Epidermal melanocyte (primary cell): ENCODE data around the gene MAPK8.
"Not testable (repeated sequence)": the region's sequence is repeated elsewhere in the genome, so short reads cannot be mapped to it uniquely, and the experiment has no call there.

Source experiments
- DNase-seq: peaks from one replicate; pipeline ENCODE4 v3.0.0; 2011; ENCODE audit warnings: low spot score; ENCODE audit not compliant: insufficient read length

The MAPK8 gene

DNA sequence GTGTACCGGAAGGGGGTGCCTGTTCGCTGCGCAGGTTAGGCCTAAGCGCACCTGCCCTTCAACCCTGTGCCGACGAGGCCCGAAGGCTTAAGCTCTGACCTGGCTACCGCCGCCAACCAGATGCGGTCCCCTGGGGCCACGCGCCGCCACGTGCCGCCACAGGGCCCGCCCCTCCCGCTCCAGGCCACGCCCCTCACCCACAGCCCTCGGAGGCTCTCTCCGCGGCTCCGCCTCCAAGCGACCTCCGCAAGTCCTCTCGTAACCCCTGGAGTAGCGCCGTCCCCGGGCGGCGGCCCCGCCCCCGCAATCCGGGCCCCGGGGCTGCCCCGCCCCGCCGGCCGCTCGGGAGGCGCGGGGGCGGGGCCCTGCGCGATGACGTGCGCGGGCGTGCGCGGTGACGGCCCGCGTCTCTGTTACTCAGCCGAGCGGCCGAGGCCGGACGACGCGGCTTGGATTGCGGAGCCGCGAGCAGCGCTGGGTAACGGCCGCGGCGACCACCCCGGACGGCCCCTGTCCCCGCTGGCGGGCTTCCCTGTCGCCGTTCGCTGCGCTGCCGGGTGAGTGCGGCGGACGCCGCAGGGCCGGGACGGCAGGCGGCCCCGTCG is at the start of gene MAPK8:
MAPK8 (plus strand) TSS at position 413 of the 605 bp plus-strand sequence. CDS start 94,984 bp downstream, outside the sequence.
- peak; percentile 92 for DNase-seq

- DNase-seq: no peak
Observed at GRCh38 chr10:48257407-48257961, 49.0 kb upstream of the MAPK8 start.

DNA sequence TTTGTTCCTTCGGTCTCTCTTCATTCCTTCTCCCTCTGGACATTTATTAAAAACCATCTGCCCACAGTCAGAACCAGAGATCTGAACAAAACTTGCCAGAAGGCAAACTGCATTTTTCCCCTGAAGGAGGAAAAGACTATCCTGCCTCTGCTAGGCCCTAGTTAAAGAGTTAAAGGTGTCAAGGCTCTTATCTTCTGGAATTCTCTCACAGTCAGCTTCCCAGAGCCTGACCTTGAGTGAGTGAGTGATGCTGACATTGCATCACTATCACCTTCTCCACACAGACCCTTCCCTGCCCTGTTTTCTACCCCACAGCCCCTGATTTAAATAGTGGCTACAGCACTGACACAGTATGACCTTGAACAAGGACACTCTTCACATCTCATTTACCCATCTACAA is 48.4 kb upstream of the MAPK8 start:
- DNase-seq: no peak

DNA sequence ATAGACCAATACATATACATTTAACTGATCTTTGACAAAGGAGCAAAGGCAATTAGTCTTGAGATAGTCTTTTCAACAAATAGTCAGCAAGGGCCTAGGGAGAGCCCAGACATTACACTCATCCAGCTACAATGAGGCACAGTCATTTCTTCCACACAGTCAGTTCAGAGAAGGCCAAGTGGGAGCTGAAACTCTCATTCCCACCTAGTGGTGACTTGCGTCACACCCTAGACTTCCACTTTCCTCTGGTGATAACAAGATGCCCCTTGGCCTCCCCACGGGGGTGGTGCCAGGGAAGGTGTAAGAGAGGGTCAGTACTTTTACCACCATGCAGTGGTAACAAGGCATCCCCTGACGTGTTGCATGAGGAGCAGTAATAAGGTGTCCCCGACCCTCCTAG is 39.9 kb upstream of the MAPK8 start:
- no peak for DNase-seq

GRCh38 chr10:48271047-48271730 is 35.3 kb upstream of the MAPK8 start:
- DNase-seq: no peak

DNA sequence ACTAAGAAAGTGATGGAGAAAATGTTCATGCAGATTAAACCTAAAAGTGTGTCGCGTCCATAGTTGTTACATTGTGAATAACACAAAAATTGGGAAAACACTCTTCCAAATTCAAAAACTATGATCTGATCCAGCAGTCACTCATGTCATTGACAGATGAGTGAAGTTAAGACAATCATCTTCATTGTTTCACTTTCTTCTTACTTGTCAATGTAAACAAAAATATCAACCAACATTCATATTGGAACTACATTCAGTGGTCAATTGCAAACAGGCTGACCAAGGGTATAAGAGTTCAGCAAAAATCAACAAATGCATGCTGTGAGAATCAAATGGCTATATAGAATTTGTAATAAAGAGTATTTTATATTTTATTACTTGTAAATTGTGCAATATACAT is 33.8 kb upstream of the MAPK8 start:
- DNase-seq: no peak

GRCh38 chr10:48273741-48274140 is 32.7 kb upstream of the MAPK8 start:
- DNase-seq: no peak

DNA sequence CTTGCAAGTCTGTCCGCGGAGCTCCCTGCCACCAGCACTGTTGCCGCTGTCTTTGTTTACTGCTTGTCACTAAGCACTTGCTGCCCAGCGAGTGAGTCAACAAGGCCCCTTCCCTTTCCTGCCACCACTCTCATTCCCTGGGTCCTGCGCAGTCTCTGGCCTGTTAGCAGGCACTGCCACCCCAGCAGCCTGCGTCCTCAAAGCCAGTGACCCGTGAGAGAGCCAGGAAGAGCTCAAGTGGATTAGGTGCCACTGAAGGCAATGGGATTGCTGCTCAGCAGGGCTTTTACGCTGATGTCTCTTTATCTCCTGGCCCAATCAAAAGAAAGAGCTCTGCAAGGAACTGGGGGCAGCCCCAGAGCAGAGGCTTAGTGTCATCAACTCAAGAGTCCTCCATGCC is 31.8 kb upstream of the MAPK8 start, which contains the start of gene FRMPD2:
FRMPD2 (minus strand) TSS at position 61 of the 400 bp plus-strand sequence. CDS start 129 bp downstream, outside the sequence.
- no peak for DNase-seq

- no peak for DNase-seq
Observed at GRCh38 chr10:48277093-48277492, 29.4 kb upstream of the MAPK8 start.

GRCh38 chr10:48279081-48279751 is 27.3 kb upstream of the MAPK8 start:
- DNase-seq: no peak

- not testable (repeated sequence) for DNase-seq
Observed at GRCh38 chr10:48281697-48282096, 24.8 kb upstream of the MAPK8 start.

DNA sequence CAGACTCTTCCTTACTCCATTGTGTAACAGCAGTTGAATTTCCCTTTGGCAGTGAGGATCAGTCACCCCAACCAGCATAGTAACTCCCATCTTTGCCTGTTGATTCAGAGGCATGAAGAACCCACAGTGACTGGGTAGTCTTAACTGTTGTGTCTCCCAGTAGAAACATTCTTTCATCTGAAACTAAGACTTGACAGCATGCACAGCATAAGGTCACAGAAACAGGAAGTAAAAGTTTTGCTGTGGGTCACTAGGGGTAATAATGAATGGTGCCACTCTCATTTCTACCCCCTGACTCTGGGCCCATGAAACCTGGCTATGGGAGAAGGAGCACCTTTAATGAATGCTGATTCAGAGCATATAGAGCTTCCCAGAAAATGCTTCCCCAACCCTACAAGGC is 23.6 kb upstream of the MAPK8 start:
- DNase-seq: no peak

DNA sequence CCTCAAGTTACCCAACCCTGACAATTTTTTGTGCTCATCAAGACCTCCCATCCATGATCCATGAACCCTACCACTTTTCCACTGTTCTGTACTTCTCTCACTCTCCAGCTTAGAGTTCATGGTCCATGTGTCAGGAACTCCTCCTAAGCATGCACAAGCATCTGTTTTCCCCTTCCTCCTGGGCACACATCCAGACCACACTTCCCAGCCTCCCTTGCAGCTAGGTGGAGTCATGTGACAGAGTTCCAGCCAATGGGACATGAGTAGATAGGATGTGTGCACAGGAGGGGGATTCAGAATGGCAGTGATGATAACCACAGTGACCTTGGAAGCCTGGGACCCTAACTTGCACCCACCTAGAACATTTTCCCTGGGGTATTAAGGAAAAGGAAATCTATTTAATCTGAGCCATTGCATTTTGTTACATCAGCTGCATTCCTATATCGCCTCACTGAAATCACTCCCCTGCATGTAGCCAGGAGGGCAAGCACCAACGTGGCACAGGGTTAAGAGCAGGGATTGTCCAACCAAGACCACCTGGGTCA is 22.4 kb upstream of the MAPK8 start:
- no peak for DNase-seq

- no peak for DNase-seq
Observed at GRCh38 chr10:48284811-48285210, 21.7 kb upstream of the MAPK8 start.

DNA sequence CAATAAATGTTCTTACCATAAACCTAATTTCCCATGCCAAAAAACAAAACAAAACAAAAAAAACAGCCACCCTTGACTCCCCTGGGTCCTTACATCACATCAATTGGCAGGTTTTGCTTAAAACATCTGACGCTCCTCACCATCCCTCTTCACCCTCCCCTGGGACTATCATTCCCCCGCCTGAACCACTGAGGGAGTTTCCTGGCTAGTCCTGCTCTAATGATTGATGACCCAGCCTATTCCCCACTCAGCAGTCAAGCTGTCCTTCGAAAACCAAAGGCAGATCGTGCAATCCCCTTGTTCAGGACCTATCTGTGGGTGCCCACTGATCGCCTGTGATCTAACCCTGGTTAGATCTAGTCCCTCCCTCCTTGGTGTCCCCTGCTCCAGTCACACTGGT is 20.8 kb upstream of the MAPK8 start:
- DNase-seq: no peak

GRCh38 chr10:48286356-48286755 is 20.1 kb upstream of the MAPK8 start:
- no peak for DNase-seq

DNA sequence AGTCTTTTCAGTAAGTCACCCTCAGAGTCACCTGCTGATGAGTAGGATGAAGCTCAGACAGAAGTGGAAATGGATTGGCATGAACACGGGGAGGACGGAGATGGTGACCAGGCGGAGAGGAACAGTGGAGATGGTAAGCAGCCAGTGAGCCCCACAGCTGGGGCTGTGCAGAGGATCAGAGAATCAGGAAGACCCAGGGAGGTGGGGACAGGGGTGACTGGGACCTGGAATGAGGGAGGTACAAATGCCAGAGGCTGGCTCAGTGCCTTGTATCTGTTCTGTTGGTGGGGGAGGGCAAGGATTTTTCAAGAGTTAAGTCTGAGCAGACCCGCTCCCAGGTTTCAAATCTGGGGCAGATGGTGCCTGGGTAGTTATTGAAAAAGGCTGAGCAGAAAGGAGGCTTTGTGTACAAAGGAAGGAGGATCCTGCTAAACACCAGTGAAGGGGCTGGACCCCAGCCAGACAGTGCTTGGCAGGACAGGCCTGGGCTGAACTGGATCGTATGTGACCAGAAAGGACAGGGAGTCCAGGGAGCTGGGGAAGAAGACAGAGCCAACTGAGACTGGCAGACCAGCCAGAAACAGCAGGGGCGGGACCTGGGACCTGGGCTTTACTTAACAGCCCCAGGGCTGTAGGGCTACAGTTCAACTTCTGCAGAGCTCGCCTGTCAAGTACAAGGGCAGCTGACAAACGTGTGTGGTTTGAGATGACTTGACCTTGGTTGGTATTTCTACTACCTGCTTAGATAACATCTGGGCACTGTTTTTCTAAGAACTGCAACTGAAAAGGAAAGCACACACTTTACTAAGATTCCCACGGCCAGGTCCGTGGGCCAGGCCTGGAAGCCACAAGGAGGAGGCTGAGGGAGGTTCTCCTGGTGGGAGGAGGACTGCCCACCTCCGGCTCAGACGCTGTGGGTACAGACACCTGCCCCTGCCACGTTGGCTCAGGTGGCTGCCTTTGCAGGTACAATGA is 18.8 kb upstream of the MAPK8 start:
- peak; percentile 32 for DNase-seq

- DNase-seq: no peak
Observed at GRCh38 chr10:48288661-48289060, 17.8 kb upstream of the MAPK8 start.

DNA sequence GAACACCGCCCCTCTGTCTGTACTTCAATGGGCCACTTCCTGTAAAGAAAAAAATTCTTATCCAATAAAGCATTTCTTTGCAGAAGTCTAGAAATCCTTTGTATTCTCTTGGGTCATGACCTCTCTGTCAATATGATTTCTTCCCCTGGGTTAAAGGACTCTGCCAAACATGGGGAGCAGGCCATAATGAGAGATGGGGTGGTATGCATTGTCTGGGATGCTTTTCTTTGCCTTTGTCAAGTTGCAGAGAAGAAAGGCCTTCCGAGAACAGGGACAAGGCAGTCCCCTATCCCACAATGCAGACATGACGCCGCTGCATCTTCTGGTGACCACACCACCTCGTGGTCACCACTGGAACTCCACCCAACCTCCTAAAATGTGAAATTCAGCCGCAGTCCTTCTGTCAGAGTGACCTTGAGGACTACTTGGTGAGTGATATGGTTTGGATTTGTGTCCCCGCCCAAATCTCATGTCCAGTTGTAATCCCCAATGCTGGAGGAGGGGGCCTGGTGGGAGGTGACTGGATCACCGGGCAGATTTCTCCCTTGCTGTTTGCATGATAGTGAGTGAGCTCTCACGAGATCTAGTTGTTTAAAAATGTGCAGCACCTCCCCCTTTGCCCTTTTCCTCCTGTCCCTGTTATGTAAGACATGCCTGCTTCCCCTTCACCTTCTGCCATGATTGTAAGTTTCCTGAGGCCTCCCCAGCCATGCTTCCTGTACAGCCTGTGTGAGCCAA is 16.8 kb upstream of the MAPK8 start:
- no peak for DNase-seq

GRCh38 chr10:48290286-48290685 is 16.2 kb upstream of the MAPK8 start:
- DNase-seq: no peak
